GM23338 (cell line): Measurements from ENCODE around the gene PLD5. TPM values are rescaled to one million over a fixed set of nuclear protein-coding genes. Genes with fewer than 3 reads are reported as not detected.

Experiments used
- ATAC-seq: fragments of 200-7000 bp; cut with Tn5 transposase; 3 replicates; pipeline ENCODE4 v1.9.1; 2020
- DNase-seq: peaks from one replicate; pipeline ENCODE4 v3.0.0-alpha.2; 2015; ENCODE audit warnings: low spot score
- H2AFZ ChIP-seq: fragments of 200-600 bp; sonication (generic); 2 replicates; pipeline ENCODE4 v1.8.0; 2016; ENCODE audit warnings: antibody characterized with exemption, mild to moderate bottlenecking, moderate library complexity
- H3F3A ChIP-seq: fragments of 200-600 bp; sonication (generic); replicated peaks from 2 replicates; pipeline ENCODE4 v1.8.0; 2017; ENCODE audit warnings: antibody characterized with exemption, mixed run types, low read depth
- H3K27ac ChIP-seq: fragments of 200-600 bp; sonication (generic); 2 replicates; pipeline ENCODE4 v1.6.1; 2016; ENCODE audit warnings: low read depth
- H3K27me3 ChIP-seq: fragments of 200-600 bp; sonication (generic); 2 replicates; pipeline ENCODE4 v1.8.0; 2016; ENCODE audit warnings: mild to moderate bottlenecking, mixed run types, moderate library complexity; ENCODE audit not compliant: insufficient read depth
- H3K36me3 ChIP-seq: fragments of 200-600 bp; sonication (generic); 2 replicates; pipeline ENCODE4 v1.8.0; 2016; ENCODE audit warnings: mild to moderate bottlenecking; ENCODE audit not compliant: insufficient read depth
- H3K4me1 ChIP-seq: fragments of 200-600 bp; sonication (generic); 2 replicates; pipeline ENCODE4 v1.8.0; 2016; ENCODE audit warnings: mild to moderate bottlenecking, moderate library complexity; ENCODE audit not compliant: insufficient read depth
- H3K4me2 ChIP-seq: fragments of 200-600 bp; sonication (generic); 2 replicates; pipeline ENCODE4 v1.7.1; 2017; ENCODE audit warnings: mixed run types
- H3K4me3 ChIP-seq: fragments of 200-600 bp; sonication (generic); 2 replicates; pipeline ENCODE4 v1.6.1; 2016; ENCODE audit warnings: mixed run types
- H3K79me2 ChIP-seq: fragments of 200-600 bp; sonication (generic); replicated peaks from 2 replicates; pipeline ENCODE4 v1.8.0; 2017; ENCODE audit warnings: mild to moderate bottlenecking; ENCODE audit not compliant: insufficient read depth
- H3K9me2 ChIP-seq: fragments of 200-600 bp; sonication (generic); 2 replicates; pipeline ENCODE4 v1.8.0; 2017; ENCODE audit not compliant: insufficient read depth
- H4K20me1 ChIP-seq: fragments of 200-600 bp; sonication (generic); replicated peaks from 2 replicates; pipeline ENCODE4 v1.8.0; 2017; ENCODE audit warnings: mild to moderate bottlenecking; ENCODE audit not compliant: insufficient read depth
- H3K27ac Mint-ChIP-seq: 2 replicates; pipeline ENCODE4 v1.8.0; 2020; ENCODE audit warnings: inconsistent platforms, mild to moderate bottlenecking, moderate library complexity, mixed read lengths
- H3K27me3 Mint-ChIP-seq: 3 replicates; pipeline ENCODE4 v1.8.0; 2022; ENCODE audit warnings: low read depth, mild to moderate bottlenecking, moderate library complexity, mixed read lengths, inconsistent platforms; ENCODE audit not compliant: insufficient read depth, poor library complexity
- H3K36me3 Mint-ChIP-seq: 3 replicates; pipeline ENCODE4 v1.8.0; 2021; ENCODE audit warnings: low read depth, mild to moderate bottlenecking, inconsistent platforms, moderate library complexity, mixed read lengths
- H3K4me1 Mint-ChIP-seq: 3 replicates; pipeline ENCODE4 v1.8.0; 2020; ENCODE audit warnings: mild to moderate bottlenecking, inconsistent platforms, mixed read lengths
- H3K4me3 Mint-ChIP-seq: 3 replicates; pipeline ENCODE4 v1.8.0; 2021; ENCODE audit warnings: moderate library complexity, mild to moderate bottlenecking, inconsistent platforms, mixed read lengths
- H3K9me3 Mint-ChIP-seq: 3 replicates; pipeline ENCODE4 v1.8.0; 2020; ENCODE audit warnings: moderate library complexity, mild to moderate bottlenecking, inconsistent platforms, mixed read lengths
- CREB1 ChIP-seq: fragments of 250-450 bp; sonication (Bioruptor Pico); IDR thresholded peaks from 2 replicates; pipeline ENCODE4 v1.5.0; 2020; ENCODE audit warnings: low read depth, mild to moderate bottlenecking, moderate library complexity
- EZH2 ChIP-seq: fragments of 200-600 bp; sonication (generic); IDR thresholded peaks from one replicate; pipeline ENCODE4 v1.8.0; 2017; ENCODE audit warnings: antibody characterized with exemption, mild to moderate bottlenecking, low read depth; ENCODE audit not compliant: unreplicated experiment
- EZH2phosphoT487 ChIP-seq: fragments of 200-600 bp; sonication (generic); IDR thresholded peaks from one replicate; pipeline ENCODE4 v1.8.1; 2018; ENCODE audit warnings: antibody characterized with exemption; ENCODE audit not compliant: unreplicated experiment
- NANOG ChIP-seq: IDR thresholded peaks from 2 replicates; pipeline ENCODE4 v1.6.1; 2016; ENCODE audit warnings: antibody characterized with exemption, borderline replicate concordance
- STAT1 ChIP-seq: IDR thresholded peaks from one replicate; pipeline ENCODE4 v1.6.1; 2016; ENCODE audit warnings: antibody characterized with exemption; ENCODE audit not compliant: unreplicated experiment
- ZNF114 ChIP-seq: fragments of 250-450 bp; sonication (Bioruptor Pico); IDR thresholded peaks from 2 replicates; pipeline ENCODE4 v1.5.0; 2020; ENCODE audit warnings: mild to moderate bottlenecking, moderate library complexity
- ZNF331 ChIP-seq: fragments of 250-450 bp; sonication (Bioruptor Pico); IDR thresholded peaks from 2 replicates; pipeline ENCODE4 v1.5.0; 2020; ENCODE audit warnings: low read depth, mild to moderate bottlenecking, moderate library complexity
- polyA plus RNA-seq: library from polyadenylated mRNA; unstranded; fragments of >200 nt; fragmentation: Nextera tagmentation; extraction: Ambion mirVana; gene quantifications from 2 replicates; pipeline ENCODE4 v1.2.1, GENCODE V29; 2016
- total RNA-seq: library from RNA; depleted of rRNA; stranded (reverse); fragments of >200 nt; shearing (Covaris generic); gene quantifications from 2 replicates; pipeline ENCODE4 v1.2.3, GENCODE V29; 2014
- TF ChIP-seq, protein P1 (sequence below): fragments of 250-450 bp; sonication (Bioruptor Pico); IDR thresholded peaks from 2 replicates; pipeline ENCODE4 v1.5.0; 2020; ENCODE audit warnings: mild to moderate bottlenecking, moderate library complexity
- TF ChIP-seq, protein P2 (sequence below): IDR thresholded peaks from 2 replicates; pipeline ENCODE4 v1.6.1; 2016; ENCODE audit warnings: antibody characterized with exemption

Gene PLD5
- total and polyA plus RNA-seq, 2 experiments from 2014 or later, result 5.5 to 5.8 TPM

DNA sequence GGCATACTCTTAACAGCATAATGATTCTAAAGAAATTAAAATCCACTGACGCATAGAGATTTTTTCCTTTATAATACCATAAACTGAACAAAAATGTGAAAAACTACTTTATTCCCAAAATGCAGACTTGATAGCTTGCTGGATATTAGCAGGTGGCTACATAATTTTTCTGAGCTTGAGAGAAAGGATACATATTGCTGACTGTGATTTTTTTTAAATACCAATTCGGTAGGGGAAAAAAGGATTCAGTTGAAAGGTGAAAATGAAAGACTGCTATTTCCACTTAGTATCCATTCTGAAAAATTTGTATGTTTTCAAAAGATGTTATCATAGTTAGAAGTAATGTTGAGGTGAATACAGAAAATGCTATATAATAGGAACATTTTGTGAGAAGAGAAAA, 435.6 kb downstream of the PLD5 start (continued):
- TF ChIP-seq, protein P1, sequence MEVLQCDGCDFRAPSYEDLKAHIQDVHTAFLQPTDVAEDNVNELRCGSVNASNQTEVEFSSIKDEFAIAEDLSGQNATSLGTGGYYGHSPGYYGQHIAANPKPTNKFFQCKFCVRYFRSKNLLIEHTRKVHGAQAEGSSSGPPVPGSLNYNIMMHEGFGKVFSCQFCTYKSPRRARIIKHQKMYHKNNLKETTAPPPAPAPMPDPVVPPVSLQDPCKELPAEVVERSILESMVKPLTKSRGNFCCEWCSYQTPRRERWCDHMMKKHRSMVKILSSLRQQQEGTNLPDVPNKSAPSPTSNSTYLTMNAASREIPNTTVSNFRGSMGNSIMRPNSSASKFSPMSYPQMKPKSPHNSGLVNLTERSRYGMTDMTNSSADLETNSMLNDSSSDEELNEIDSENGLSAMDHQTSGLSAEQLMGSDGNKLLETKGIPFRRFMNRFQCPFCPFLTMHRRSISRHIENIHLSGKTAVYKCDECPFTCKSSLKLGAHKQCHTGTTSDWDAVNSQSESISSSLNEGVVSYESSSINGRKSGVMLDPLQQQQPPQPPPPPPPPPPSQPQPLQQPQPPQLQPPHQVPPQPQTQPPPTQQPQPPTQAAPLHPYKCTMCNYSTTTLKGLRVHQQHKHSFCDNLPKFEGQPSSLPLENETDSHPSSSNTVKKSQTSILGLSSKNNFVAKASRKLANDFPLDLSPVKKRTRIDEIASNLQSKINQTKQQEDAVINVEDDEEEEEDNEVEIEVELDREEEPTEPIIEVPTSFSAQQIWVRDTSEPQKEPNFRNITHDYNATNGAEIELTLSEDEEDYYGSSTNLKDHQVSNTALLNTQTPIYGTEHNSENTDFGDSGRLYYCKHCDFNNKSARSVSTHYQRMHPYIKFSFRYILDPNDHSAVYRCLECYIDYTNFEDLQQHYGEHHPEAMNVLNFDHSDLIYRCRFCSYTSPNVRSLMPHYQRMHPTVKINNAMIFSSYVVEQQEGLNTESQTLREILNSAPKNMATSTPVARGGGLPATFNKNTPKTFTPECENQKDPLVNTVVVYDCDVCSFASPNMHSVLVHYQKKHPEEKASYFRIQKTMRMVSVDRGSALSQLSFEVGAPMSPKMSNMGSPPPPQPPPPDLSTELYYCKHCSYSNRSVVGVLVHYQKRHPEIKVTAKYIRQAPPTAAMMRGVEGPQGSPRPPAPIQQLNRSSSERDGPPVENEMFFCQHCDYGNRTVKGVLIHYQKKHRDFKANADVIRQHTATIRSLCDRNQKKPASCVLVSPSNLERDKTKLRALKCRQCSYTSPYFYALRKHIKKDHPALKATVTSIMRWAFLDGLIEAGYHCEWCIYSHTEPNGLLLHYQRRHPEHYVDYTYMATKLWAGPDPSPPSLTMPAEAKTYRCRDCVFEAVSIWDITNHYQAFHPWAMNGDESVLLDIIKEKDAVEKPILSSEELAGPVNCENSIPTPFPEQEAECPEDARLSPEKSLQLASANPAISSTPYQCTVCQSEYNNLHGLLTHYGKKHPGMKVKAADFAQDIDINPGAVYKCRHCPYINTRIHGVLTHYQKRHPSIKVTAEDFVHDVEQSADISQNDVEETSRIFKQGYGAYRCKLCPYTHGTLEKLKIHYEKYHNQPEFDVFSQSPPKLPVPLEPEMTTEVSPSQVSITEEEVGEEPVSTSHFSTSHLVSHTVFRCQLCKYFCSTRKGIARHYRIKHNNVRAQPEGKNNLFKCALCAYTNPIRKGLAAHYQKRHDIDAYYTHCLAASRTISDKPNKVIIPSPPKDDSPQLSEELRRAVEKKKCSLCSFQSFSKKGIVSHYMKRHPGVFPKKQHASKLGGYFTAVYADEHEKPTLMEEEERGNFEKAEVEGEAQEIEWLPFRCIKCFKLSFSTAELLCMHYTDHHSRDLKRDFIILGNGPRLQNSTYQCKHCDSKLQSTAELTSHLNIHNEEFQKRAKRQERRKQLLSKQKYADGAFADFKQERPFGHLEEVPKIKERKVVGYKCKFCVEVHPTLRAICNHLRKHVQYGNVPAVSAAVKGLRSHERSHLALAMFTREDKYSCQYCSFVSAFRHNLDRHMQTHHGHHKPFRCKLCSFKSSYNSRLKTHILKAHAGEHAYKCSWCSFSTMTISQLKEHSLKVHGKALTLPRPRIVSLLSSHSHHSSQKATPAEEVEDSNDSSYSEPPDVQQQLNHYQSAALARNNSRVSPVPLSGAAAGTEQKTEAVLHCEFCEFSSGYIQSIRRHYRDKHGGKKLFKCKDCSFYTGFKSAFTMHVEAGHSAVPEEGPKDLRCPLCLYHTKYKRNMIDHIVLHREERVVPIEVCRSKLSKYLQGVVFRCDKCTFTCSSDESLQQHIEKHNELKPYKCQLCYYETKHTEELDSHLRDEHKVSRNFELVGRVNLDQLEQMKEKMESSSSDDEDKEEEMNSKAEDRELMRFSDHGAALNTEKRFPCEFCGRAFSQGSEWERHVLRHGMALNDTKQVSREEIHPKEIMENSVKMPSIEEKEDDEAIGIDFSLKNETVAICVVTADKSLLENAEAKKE (CRISPR knock-in tag), result no peak
- no peak for TF ChIP-seq NANOG
- no peak for TF ChIP-seq ZNF114
- no peak for TF ChIP-seq ZNF331 (CRISPR knock-in tag)

DNA sequence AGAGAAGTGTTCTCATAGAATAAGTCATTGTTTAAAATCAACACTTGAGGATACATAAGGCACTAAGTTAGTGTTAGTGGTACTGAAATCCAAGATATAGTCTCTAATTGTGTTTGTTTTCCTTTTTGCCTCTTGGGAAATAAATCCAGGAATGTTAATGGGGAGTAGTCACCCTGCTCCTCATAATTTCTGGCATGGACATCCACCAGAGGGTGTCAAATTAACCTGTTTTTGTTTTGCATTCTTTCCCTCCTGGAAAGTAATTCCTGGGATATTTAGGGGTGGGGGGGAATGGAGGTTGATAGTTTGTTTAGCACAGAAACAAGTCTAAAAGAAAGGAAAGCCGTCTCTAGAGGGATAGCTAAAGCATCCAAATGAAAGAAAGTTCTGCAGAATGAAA, 437.8 kb downstream of the PLD5 start:
- Mint-ChIP-seq H3K27ac (0 out of 2 replicates have a peak overlapping the region, but pooled peaks have one; percentile 45), H3K4me1 (peaks cover 21% of the 10 kb centered on the region), H3K27me3 (no peaks in the 10 kb centered on the region), H3K4me3 (no peak overlapping the region), H3K9me3 (no peaks in the 10 kb centered on the region), H3K36me3 (no peaks in the 10 kb centered on the region)
- DNase-seq, result peak; percentile 17
- Histone ChIP-seq H3K9me2 (no peaks in the 10 kb centered on the region), H3K27ac (peak overlapping the region; percentile 68), H3K79me2 (no peaks in the 10 kb centered on the region), H3K36me3 (no peaks in the 10 kb centered on the region), H4K20me1 (no peaks in the 10 kb centered on the region), H3F3A (no peaks in the 10 kb centered on the region), H3K4me2 (no peak overlapping the region), H2AFZ (no peak overlapping the region), H3K27me3 (no peaks in the 10 kb centered on the region), H3K4me1 (peaks cover 7% of the 10 kb centered on the region), H3K4me3 (no peak overlapping the region)
- no peak for ATAC-seq
- TF ChIP-seq EZH2phosphoT487 (no peak), STAT1 (no peak), ZNF114 (no peak), EZH2 (no peak), ZNF331 (CRISPR knock-in tag) (no peak), CREB1 (CRISPR knock-in tag) (no peak)
- TF ChIP-seq, protein P1 (CRISPR knock-in tag), result no peak
- TF ChIP-seq, protein P2, sequence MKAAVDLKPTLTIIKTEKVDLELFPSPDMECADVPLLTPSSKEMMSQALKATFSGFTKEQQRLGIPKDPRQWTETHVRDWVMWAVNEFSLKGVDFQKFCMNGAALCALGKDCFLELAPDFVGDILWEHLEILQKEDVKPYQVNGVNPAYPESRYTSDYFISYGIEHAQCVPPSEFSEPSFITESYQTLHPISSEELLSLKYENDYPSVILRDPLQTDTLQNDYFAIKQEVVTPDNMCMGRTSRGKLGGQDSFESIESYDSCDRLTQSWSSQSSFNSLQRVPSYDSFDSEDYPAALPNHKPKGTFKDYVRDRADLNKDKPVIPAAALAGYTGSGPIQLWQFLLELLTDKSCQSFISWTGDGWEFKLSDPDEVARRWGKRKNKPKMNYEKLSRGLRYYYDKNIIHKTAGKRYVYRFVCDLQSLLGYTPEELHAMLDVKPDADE, result no peak
